ENCODE measurements around the gene PYGL. TPM values are rescaled to one million over a fixed set of nuclear protein-coding genes. Genes with fewer than 3 reads are reported as not detected.

Gene PYGL
- total and polyA plus RNA-seq, 2 donors (not counting 3 experiments of a cell fraction or from before 2014, with no cell fraction given) = 15.1 to 45.7 TPM

GRCh38 chr14:50951032-50951431 is 6.7 kb upstream of the PYGL start:
- H3K36me3 ChIP-seq (ENCODE audit: control insufficient read depth in 2 of 2, extremely low read depth in 1 of 2, insufficient read depth in 2 of 2, low read length in 2 of 2) = no peaks in the 10 kb centered on the region
- FAIRE-seq = no peak
- TF ChIP-seq FOS (IDR thresholded peaks at IDR 0.05; ENCODE audit: borderline replicate concordance, insufficient read depth, low read length) (no peak), POLR2A (IDR thresholded peaks at IDR 0.05; ENCODE audit: low read depth, low read length) (no peak), EZH2 (IDR thresholded peaks at IDR 0.05; ENCODE audit: borderline replicate concordance, low read depth, low read length, severe bottlenecking) (no peak), JUN (IDR thresholded peaks at IDR 0.05; ENCODE audit: borderline replicate concordance, insufficient read depth, insufficient read length, low read depth) (no peak), MAX (IDR thresholded peaks at IDR 0.05; ENCODE audit: insufficient read depth, insufficient read length) (no peak), POLR2AphosphoS5 (IDR thresholded peaks at IDR 0.05; ENCODE audit: insufficient read depth, low read depth, low read length) (no peak), MYC (IDR thresholded peaks at IDR 0.05; ENCODE audit: low read depth, low read length) (no peak), GATA2 (IDR thresholded peaks at IDR 0.05; ENCODE audit: insufficient read depth, insufficient read length, low read depth, low read length) (no peak), CTCF (IDR thresholded peaks at IDR 0.05; ENCODE audit: extremely low read depth in 1 of 2, insufficient read depth in 1 of 2, low read depth in 1 of 2, low read length in 2 of 2) (no peak)
- peaks cover 18% of the 10 kb centered on the region for H3K4me1 ChIP-seq (ENCODE audit: control insufficient read depth, extremely low read depth, insufficient read depth, low read length)
- no peak overlapping the region for H3K4me3 ChIP-seq (replicated peaks in 1 of 3; ENCODE audit: insufficient read depth in 1 of 3, low read depth in 1 of 3, low read length in 3 of 3)
- CTCF ChIA-PET = no interaction called here
- dilution Hi-C loops (cut with MboI; ENCODE audit: extremely low pct_ligation_motif_present, low sequenced_read_pairs) = no loop called here
- no peak overlapping the region for H2AFZ ChIP-seq (ENCODE audit: low read depth, low read length)
- H3K27ac ChIP-seq (ENCODE audit: insufficient read depth, low read depth, low read length) = no peak overlapping the region
- intact Hi-C loops (cut with micrococcal nuclease) = no loop called here
- H3K9me3 ChIP-seq (replicated peaks; ENCODE audit: control insufficient read depth, insufficient read depth, low read length) = no peaks in the 10 kb centered on the region
- H4K20me1 ChIP-seq (replicated peaks; ENCODE audit: control insufficient read depth, extremely low read depth, insufficient read depth, low read length) = no peaks in the 10 kb centered on the region
- no peak overlapping the region for H3K4me2 ChIP-seq (ENCODE audit: insufficient read depth, low read length)
- H3K9me1 ChIP-seq (replicated peaks; ENCODE audit: control insufficient read depth, extremely low read depth, insufficient read depth, low read length) = no peaks in the 10 kb centered on the region
- POLR2A ChIA-PET = no interaction called here
- H3K9ac ChIP-seq (replicated peaks; ENCODE audit: extremely low read depth, insufficient read depth, low read length) = no peak overlapping the region
- DNase-seq (ENCODE audit: low read depth, low spot score) = no peak
- no peaks in the 10 kb centered on the region for H3K27me3 ChIP-seq (ENCODE audit: control insufficient read depth in 2 of 2, insufficient read depth in 2 of 2, low read length in 2 of 2)
- H3K79me2 ChIP-seq (ENCODE audit: control insufficient read depth, insufficient read depth, low read length) = no peaks in the 10 kb centered on the region
- no TSS peak for BruUV-seq (replicated peaks)
